H1 (cell line): Measurements from ENCODE around the gene LMX1A. TPM values are rescaled to one million over a fixed set of nuclear protein-coding genes. Genes with fewer than 3 reads are reported as not detected.

Source experiments
- CTCF ChIA-PET: fragments of 300-600 bp; sonication (Branson Sonifier 250); formaldehyde crosslinking; loops from one replicate; lab custom pipeline; 2021; ENCODE audit not compliant: partially characterized antibody; lab: Charles Lee
- POLR2A ChIA-PET: fragments of 300-600 bp; sonication (Branson Sonifier 250); formaldehyde crosslinking; loops from one replicate; lab custom pipeline; 2021; ENCODE audit warnings: inconsistent platforms; ENCODE audit not compliant: partially characterized antibody; lab: Charles Lee
- DNase-seq, 2 experiments: peaks; one replicate each; pipeline versions ENCODE4 v3.0.0 to v3.0.0-alpha.2; 2010 to 2022; ENCODE audit warnings: low spot score in 2 of 2, low read depth in 1 of 2, mixed read lengths in 1 of 2
- FAIRE-seq: peaks from 2 replicates; lab custom pipeline; 2011; peaks lifted over from hg19 to GRCh38; lab: Jason Lieb, UNC
- H2AFZ ChIP-seq: 2 replicates; pipeline ENCODE4 v1.8.1; 2012; ENCODE audit warnings: low read length, inconsistent platforms
- H2AK5ac ChIP-seq: 2 replicates; pipeline ENCODE4 v1.6.1; 2013; ENCODE audit warnings: low read depth, low read length
- H2BK120ac ChIP-seq: replicated peaks from 2 replicates; pipeline ENCODE3; 2013; ENCODE audit warnings: low read depth, low read length, inconsistent platforms
- H2BK12ac ChIP-seq: 2 replicates; pipeline ENCODE4 v1.6.1; 2013; ENCODE audit warnings: low read depth, low read length
- H2BK15ac ChIP-seq: 2 replicates; pipeline ENCODE4 v1.6.1; 2013; ENCODE audit warnings: low read length
- H2BK20ac ChIP-seq: 2 replicates; pipeline ENCODE4 v1.6.1; 2013; ENCODE audit warnings: low read length
- H2BK5ac ChIP-seq: 2 replicates; pipeline ENCODE4 v1.6.1; 2013; ENCODE audit warnings: low read depth, low read length
- H3K14ac ChIP-seq: 2 replicates; pipeline ENCODE4 v1.6.1; 2013; ENCODE audit warnings: inconsistent platforms; ENCODE audit not compliant: insufficient read length
- H3K18ac ChIP-seq: 2 replicates; pipeline ENCODE4 v1.6.1; 2013; ENCODE audit warnings: low read length; ENCODE audit errors: extremely low read depth
- H3K23ac ChIP-seq: 2 replicates; pipeline ENCODE4 v1.6.1; 2013; ENCODE audit warnings: inconsistent platforms; ENCODE audit not compliant: insufficient read length
- H3K23me2 ChIP-seq: 2 replicates; pipeline ENCODE4 v1.6.1; 2013; ENCODE audit warnings: low read depth, low read length
- H3K27ac ChIP-seq: 2 replicates; pipeline ENCODE4 v1.6.1; 2011; ENCODE audit warnings: low read depth, low read length, inconsistent platforms
- H3K27me3 ChIP-seq, 4 experiments: replicated peaks in 1 of 4; 1 replicate in 1 of 4; 2 replicates in 3 of 4; pipeline versions ENCODE4 v1.6.1 to v1.8.1; 2011 to 2013; ENCODE audit warnings: low read length in 3 of 4, mild to moderate bottlenecking in 3 of 4, inconsistent platforms in 2 of 4, mixed read lengths in 2 of 4, moderate library complexity in 1 of 4; ENCODE audit not compliant: control insufficient read depth in 3 of 4, insufficient read depth in 3 of 4; ENCODE audit errors: extremely low read depth in 1 of 4
- H3K36me3 ChIP-seq, 4 experiments: 2 replicates each; pipeline versions ENCODE4 v1.6.1 to v1.8.1; 2011 to 2013; ENCODE audit warnings: mild to moderate bottlenecking in 4 of 4, low read length in 3 of 4, moderate library complexity in 2 of 4, control low read depth in 1 of 4, inconsistent platforms in 1 of 4; ENCODE audit not compliant: insufficient read depth in 4 of 4, control insufficient read depth in 2 of 4
- H3K4ac ChIP-seq: replicated peaks from 2 replicates; pipeline ENCODE3; 2013; ENCODE audit warnings: low read length, low read depth, mixed read lengths, inconsistent platforms; ENCODE audit not compliant: insufficient read length
- H3K4me1 ChIP-seq, 4 experiments: replicated peaks in 1 of 4; 1 replicate in 1 of 4; 2 replicates in 3 of 4; pipeline versions ENCODE4 v1.6.1 to v1.8.1; 2011 to 2013; ENCODE audit warnings: low read length in 3 of 4, inconsistent platforms in 2 of 4, mixed read lengths in 1 of 4; ENCODE audit not compliant: insufficient read depth in 4 of 4, control insufficient read depth in 3 of 4
- H3K4me2 ChIP-seq, 2 experiments: 2 replicates each; pipeline versions ENCODE4 v1.6.1 to v1.8.1; 2011 to 2013; ENCODE audit warnings: low read depth in 2 of 2, low read length in 2 of 2, control low read depth in 1 of 2, inconsistent platforms in 1 of 2, mild to moderate bottlenecking in 1 of 2; ENCODE audit not compliant: insufficient read depth in 1 of 2
- H3K4me3 ChIP-seq, 4 experiments: fragments of 200-600, 300-600 bp in 1 of 4; sonication (generic), shearing (Covaris generic), sonication (Bioruptor Twin) in 1 of 4; 2 replicates each; pipeline versions ENCODE4 v1.5.1 to v1.8.1; 2011 to 2016; ENCODE audit warnings: low read length in 4 of 4, low read depth in 3 of 4, control low read depth in 2 of 4, inconsistent platforms in 2 of 4, mild to moderate bottlenecking in 2 of 4, mixed read lengths in 1 of 4, moderate library complexity in 1 of 4; ENCODE audit not compliant: insufficient read depth in 2 of 4; ENCODE audit errors: extremely low read depth in 1 of 4
- H3K56ac ChIP-seq: replicated peaks from 2 replicates; pipeline ENCODE3; 2013; ENCODE audit warnings: low read depth, mild to moderate bottlenecking, mixed read lengths, low read length, inconsistent platforms; ENCODE audit not compliant: insufficient read length
- H3K79me1 ChIP-seq: 2 replicates; pipeline ENCODE4 v1.6.1; 2013; ENCODE audit warnings: low read depth, low read length, control low read depth
- H3K79me2 ChIP-seq, 2 experiments: 2 replicates each; pipeline versions ENCODE4 v1.6.1 to v1.8.1; 2012 to 2013; ENCODE audit warnings: low read length in 2 of 2, mild to moderate bottlenecking in 2 of 2, inconsistent platforms in 1 of 2; ENCODE audit not compliant: insufficient read depth in 2 of 2, control insufficient read depth in 1 of 2
- H3K9ac ChIP-seq, 4 experiments: replicated peaks in 1 of 4; 1 replicate in 1 of 4; 2 replicates in 3 of 4; pipeline versions ENCODE4 v1.6.1 to v1.8.1; 2011 to 2013; ENCODE audit warnings: low read depth in 3 of 4, low read length in 3 of 4, control low read depth in 2 of 4, mild to moderate bottlenecking in 2 of 4, moderate library complexity in 2 of 4, inconsistent platforms in 1 of 4; ENCODE audit errors: extremely low read depth in 1 of 4
- H3K9me3 ChIP-seq, 2 experiments: 2 replicates each; pipeline versions ENCODE4 v1.6.1 to v1.8.1; 2012 to 2013; ENCODE audit warnings: mild to moderate bottlenecking in 2 of 2, moderate library complexity in 2 of 2, control low read depth in 1 of 2, inconsistent platforms in 1 of 2, low read depth in 1 of 2, low read length in 1 of 2, mixed read lengths in 1 of 2; ENCODE audit not compliant: insufficient read depth in 2 of 2
- H4K20me1 ChIP-seq, 2 experiments: replicated peaks in 1 of 2; 2 replicates each; pipeline versions ENCODE3 to v1.8.1; 2011 to 2013; ENCODE audit warnings: inconsistent platforms in 2 of 2, low read length in 2 of 2, mild to moderate bottlenecking in 1 of 2; ENCODE audit not compliant: insufficient read depth in 2 of 2, control insufficient read depth in 1 of 2
- H4K5ac ChIP-seq: 2 replicates; pipeline ENCODE4 v1.6.1; 2013; ENCODE audit warnings: low read length, low read depth, mixed read lengths, inconsistent platforms; ENCODE audit not compliant: insufficient read length
- H4K8ac ChIP-seq: 2 replicates; pipeline ENCODE4 v1.8.0; 2013; ENCODE audit warnings: mild to moderate bottlenecking, moderate library complexity, low read length, inconsistent platforms; ENCODE audit not compliant: insufficient read depth; ENCODE audit errors: extremely low read depth
- H4K91ac ChIP-seq: replicated peaks from 2 replicates; pipeline ENCODE3; 2013; ENCODE audit warnings: low read length, mixed read lengths, inconsistent platforms; ENCODE audit not compliant: insufficient read length
- BRCA1 ChIP-seq: IDR thresholded peaks from 2 replicates; pipeline ENCODE4 v1.6.1; 2012; ENCODE audit warnings: low read depth, low read length, improper control_type of control experiment
- KDM4A ChIP-seq: IDR thresholded peaks from one replicate; pipeline ENCODE4 v1.7.1; 2012; ENCODE audit warnings: low read depth, mild to moderate bottlenecking, moderate library complexity, low read length, inconsistent platforms; ENCODE audit not compliant: severe bottlenecking
- MAFK ChIP-seq: IDR thresholded peaks from 2 replicates; pipeline ENCODE4 v1.6.1; 2012; ENCODE audit warnings: low read depth, mild to moderate bottlenecking, improper control_type of control experiment, low read length
- NANOG ChIP-seq: IDR thresholded peaks from 2 replicates; pipeline ENCODE4 v1.6.1; 2011; ENCODE audit warnings: low read length, low read depth, mild to moderate bottlenecking, inconsistent platforms; ENCODE audit not compliant: insufficient read depth, poor library complexity, severe bottlenecking
- NRF1 ChIP-seq: IDR thresholded peaks from 2 replicates; pipeline ENCODE4 v1.6.1; 2011; ENCODE audit warnings: mild to moderate bottlenecking, low read depth, low read length, improper control_type of control experiment
- PHF8 ChIP-seq: fragments of 200-600 bp; sonication (generic); conservative IDR thresholded peaks from 2 replicates; pipeline ENCODE4 v1.7.1; 2012; ENCODE audit warnings: low read depth, mild to moderate bottlenecking, inconsistent platforms, low read length, moderate library complexity
- POLR2A ChIP-seq, 2 experiments: IDR thresholded peaks; 1 replicate in 1 of 2; 2 replicates in 1 of 2; pipeline ENCODE4 v1.6.1; 2011; ENCODE audit warnings: low read depth in 2 of 2, low read length in 2 of 2, mild to moderate bottlenecking in 2 of 2; ENCODE audit errors: control extremely low read depth in 1 of 2
- POU5F1 ChIP-seq: IDR thresholded peaks from 2 replicates; pipeline ENCODE4 v1.6.1; 2011; ENCODE audit warnings: low read depth, mild to moderate bottlenecking, low read length, moderate library complexity
- RAD21 ChIP-seq, 2 experiments: IDR thresholded peaks in 1 of 2; conservative IDR thresholded peaks in 1 of 2; 2 replicates each; pipeline ENCODE4 v1.6.1; 2011; ENCODE audit warnings: low read depth in 2 of 2, low read length in 2 of 2, improper control_type of control experiment in 1 of 2, inconsistent platforms in 1 of 2, mild to moderate bottlenecking in 1 of 2, moderate library complexity in 1 of 2
- WGBS, 2 experiments: shearing (Covaris generic) in 1 of 2; methylation state at CpG; one replicate each; pipeline versions ENCODE4 v1.1.6 to v1.1.7; 2013 to 2015; ENCODE audit warnings: low lambda C conversion rate in 2 of 2, mixed read lengths in 2 of 2, inconsistent platforms in 1 of 2, low coverage in 1 of 2, missing lambda C conversion rate in 1 of 2; ENCODE audit not compliant: insufficient replicate concordance in 2 of 2, insufficient coverage in 1 of 2, insufficient read length in 1 of 2; ENCODE audit errors: extremely low coverage in 1 of 2, missing lambda C conversion rate in 1 of 2; 5-methylcytosine and 5-hydroxymethylcytosine counted together
- polyA plus RNA-seq, 7 experiments: library from polyadenylated mRNA; depleted of rRNA in 3 of 7; stranded (reverse) in 5 of 7; unstranded in 2 of 7; fragments of >200 nt in 5 of 7; fragments of 200-250 nt in 2 of 7; gene quantifications; 1 replicate in 5 of 7; 2 replicates in 1 of 7; 4 replicates in 1 of 7; pipeline versions ENCODE4 v1.2.1 to v1.2.3, GENCODE V29; 2011 to 2013; ENCODE audit warnings: missing spikeins in 2 of 7, mixed read lengths in 2 of 7
- total RNA-seq: library from RNA; stranded (reverse); fragmentation: NEBNext Ultra II Directional; extraction: Animal tissue kit (Norgen Biotek cat#: 25700); gene quantifications from 2 replicates; pipeline ENCODE4 v1.2.1, GENCODE V29; 2021
- TF ChIP-seq, protein P1 (sequence below): IDR thresholded peaks from 2 replicates; pipeline ENCODE4 v1.6.1; 2012; ENCODE audit warnings: inconsistent platforms

Gene LMX1A
- total and polyA plus RNA-seq, 2 of the 8 experiments (the other 6 are each of a cell fraction or from before 2014, with no cell fraction given) = not detected

DNA sequence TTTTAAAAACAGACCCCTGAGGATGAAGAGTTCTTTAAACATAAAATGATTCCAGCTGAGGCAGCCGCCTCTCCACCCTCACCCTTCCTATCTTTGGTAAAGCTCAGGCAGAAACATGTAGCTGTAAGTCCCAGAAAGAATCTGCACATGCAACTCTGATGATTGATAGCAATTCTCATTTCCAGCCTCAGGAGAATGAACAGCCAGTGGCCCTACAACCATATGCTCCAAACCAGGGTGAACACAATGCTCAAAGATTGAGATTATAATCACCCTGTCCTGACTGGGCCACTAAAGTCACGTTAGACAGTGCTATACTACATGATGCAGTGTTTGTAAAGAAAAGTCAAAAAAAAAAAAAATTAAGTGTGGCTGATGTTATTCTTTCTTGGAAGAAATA, 80.2 kb downstream of the LMX1A start:
- Histone ChIP-seq H3K4ac (no peak overlapping the region), H2BK20ac (no peak overlapping the region), H2BK15ac (no peak overlapping the region), H4K5ac (no peak overlapping the region)
- FAIRE-seq = no peak
- TF ChIP-seq POU5F1 (no peak), NRF1 (no peak), RAD21 (IDR thresholded peaks at IDR 0.05 in 1 of 2, conservative IDR thresholded peaks at IDR 0.05 in 1 of 2; ENCODE audit: low read depth in 2 of 2, low read length in 2 of 2) (no peak), POLR2A (IDR thresholded peaks at IDR 0.05; ENCODE audit: control extremely low read depth in 1 of 2, low read depth in 2 of 2, low read length in 2 of 2) (no peak), NANOG (no peak), MAFK (no peak), BRCA1 (no peak), KDM4A (no peak), PHF8 (no peak)
- TF ChIP-seq, protein P1, sequence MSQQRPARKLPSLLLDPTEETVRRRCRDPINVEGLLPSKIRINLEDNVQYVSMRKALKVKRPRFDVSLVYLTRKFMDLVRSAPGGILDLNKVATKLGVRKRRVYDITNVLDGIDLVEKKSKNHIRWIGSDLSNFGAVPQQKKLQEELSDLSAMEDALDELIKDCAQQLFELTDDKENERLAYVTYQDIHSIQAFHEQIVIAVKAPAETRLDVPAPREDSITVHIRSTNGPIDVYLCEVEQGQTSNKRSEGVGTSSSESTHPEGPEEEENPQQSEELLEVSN = no peak
- TF ChIP-seq, all 59 proteins: peak for 0
- Histone ChIP-seq H2AFZ (no peak overlapping the region), H3K18ac (no peak overlapping the region), H4K8ac (no peak overlapping the region), H2BK120ac (no peak overlapping the region), H2BK12ac (no peak overlapping the region), H3K14ac (no peak overlapping the region), H3K9ac (no peak overlapping the region), H4K20me1 (no peaks in the 10 kb centered on the region), H3K23ac (no peak overlapping the region), H2BK5ac (no peak overlapping the region), H3K4me1 (peaks cover 0 to 12% (median 4%) of the 10 kb centered on the region in 4 experiments; a peak in 3 of 7 replicates), H3K79me1 (no peaks in the 10 kb centered on the region), H4K91ac (no peak overlapping the region), H3K4me3 (no peak overlapping the region), H3K9me3 (no peaks in the 10 kb centered on the region), H3K4me2 (no peak overlapping the region; a peak in 1 of 4 replicates), H3K27me3 (0 out of 7 replicates have a peak, but pooled peaks cover 0 to 2% (median 0%) of the 10 kb centered on the region in 4 experiments), H2AK5ac (no peak overlapping the region), H3K56ac (no peak overlapping the region), H3K23me2 (no peaks in the 10 kb centered on the region), H3K79me2 (no peaks in the 10 kb centered on the region), H3K27ac (no peak overlapping the region), H3K36me3 (no peaks in the 10 kb centered on the region)
- 77% methylated on average over 2 of the region's 2 CpGs; no CpG with 5 or more reads in 1 of the 2 experiments for WGBS, 2 experiments
- ChIA-PET POLR2A (no interaction called here), CTCF (interaction anchor here (0.7 to 8.5 kb wide), 7 partner anchors 8 to 317 kb away, joined by 3 to 47 read pairs (median 5); no protein-coding TSS in a partner anchor)
- DNase-seq = no peak
